SKM-1 treated with dmso at 0.1 percent for 144 hours (cell line): ENCODE data around the gene AHR.
A peak's percentile ranks its signal among the peaks of the same experiment; 100 is the strongest.
"Not testable (repeated sequence)": the region's sequence is repeated elsewhere in the genome, so short reads cannot be mapped to it uniquely, and the experiment has no call there.

ENCODE experiments used
- DNase-seq: peaks from one replicate; lab custom pipeline; 2025; ENCODE audit not compliant: unreplicated experiment; lab: John Stamatoyannopoulos, UW

Gene AHR

DNA sequence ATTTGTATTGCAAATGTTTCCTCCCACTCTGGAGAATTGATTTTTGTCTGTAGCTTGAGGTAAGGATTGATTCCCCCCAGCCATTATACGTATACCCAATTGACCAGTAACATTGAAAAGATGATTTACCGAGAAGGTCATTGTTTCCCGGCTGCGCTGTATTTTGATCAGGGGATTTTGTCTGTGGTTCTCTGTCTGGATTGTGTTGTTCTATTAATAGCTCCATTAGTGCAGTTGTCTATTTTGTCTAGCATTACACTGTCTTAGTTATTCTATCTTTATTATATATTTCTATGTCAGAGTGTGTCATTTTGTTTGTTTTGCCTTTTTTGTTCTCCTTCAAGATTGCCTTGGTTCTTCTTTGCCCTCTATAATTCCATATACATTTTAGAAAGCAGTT is 37.7 kb downstream of the AHR start:
- no peak for DNase-seq

DNA sequence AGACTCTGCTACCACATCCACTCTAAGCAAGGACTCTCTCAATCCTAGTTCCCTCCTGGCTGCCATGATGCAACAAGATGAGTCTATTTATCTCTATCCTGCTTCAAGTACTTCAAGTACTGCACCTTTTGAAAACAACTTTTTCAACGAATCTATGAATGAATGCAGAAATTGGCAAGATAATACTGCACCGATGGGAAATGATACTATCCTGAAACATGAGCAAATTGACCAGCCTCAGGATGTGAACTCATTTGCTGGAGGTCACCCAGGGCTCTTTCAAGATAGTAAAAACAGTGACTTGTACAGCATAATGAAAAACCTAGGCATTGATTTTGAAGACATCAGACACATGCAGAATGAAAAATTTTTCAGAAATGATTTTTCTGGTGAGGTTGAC is 40.7 kb downstream of the AHR start:
- no peak for DNase-seq

GRCh38 chr7:17339952-17340351 is 41.5 kb downstream of the AHR start:
- DNase-seq, result no peak

DNA sequence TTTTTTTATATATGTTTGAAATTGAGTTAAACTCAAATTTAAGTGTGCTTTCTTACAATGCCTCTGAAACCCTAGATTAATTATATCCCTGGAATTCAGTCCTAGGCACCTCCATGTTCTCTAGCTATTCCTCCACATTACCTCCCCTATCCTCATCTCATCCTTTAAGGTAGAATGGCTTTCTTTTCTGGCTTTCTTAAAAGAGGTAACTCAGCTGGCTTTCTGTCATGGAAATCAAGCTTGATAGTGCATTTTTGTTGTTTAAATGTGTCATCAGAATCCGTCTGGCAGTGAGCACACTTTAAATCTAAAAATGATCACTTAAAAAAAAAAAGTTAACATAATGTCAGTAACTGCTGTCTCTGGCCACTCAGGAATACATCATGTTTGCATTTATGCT is 42.2 kb downstream of the AHR start:
- no peak for DNase-seq

DNA sequence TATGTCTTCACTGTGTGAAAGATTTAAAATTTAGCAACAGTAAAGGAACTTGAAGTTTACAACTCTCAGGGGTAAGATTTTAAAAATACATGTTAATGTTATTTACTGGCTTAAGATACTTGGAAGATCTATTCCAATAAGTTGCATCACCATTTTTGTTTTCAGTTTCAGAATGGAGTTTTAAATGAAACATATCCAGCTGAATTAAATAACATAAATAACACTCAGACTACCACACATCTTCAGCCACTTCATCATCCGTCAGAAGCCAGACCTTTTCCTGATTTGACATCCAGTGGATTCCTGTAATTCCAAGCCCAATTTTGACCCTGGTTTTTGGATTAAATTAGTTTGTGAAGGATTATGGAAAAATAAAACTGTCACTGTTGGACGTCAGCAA is 44.3 kb downstream of the AHR start:
- no peak for DNase-seq

GRCh38 chr7:17347401-17347800 is 48.9 kb downstream of the AHR start:
- no peak for DNase-seq

GRCh38 chr7:17348932-17349331 is 50.5 kb downstream of the AHR start:
- not testable (repeated sequence) for DNase-seq

GRCh38 chr7:17350321-17350720 is 51.9 kb downstream of the AHR start:
- DNase-seq, result not testable (repeated sequence)

- not testable (repeated sequence) for DNase-seq
Observed at GRCh38 chr7:17353650-17354419, 55.4 kb downstream of the AHR start.

GRCh38 chr7:17354473-17354872 is 56.0 kb downstream of the AHR start:
- no peak for DNase-seq

GRCh38 chr7:17355050-17355449 is 56.6 kb downstream of the AHR start:
- no peak for DNase-seq

- no peak for DNase-seq
Observed at GRCh38 chr7:17357952-17358351, 59.5 kb downstream of the AHR start.

GRCh38 chr7:17359610-17360009 is 61.2 kb downstream of the AHR start:
- DNase-seq, result no peak

DNA sequence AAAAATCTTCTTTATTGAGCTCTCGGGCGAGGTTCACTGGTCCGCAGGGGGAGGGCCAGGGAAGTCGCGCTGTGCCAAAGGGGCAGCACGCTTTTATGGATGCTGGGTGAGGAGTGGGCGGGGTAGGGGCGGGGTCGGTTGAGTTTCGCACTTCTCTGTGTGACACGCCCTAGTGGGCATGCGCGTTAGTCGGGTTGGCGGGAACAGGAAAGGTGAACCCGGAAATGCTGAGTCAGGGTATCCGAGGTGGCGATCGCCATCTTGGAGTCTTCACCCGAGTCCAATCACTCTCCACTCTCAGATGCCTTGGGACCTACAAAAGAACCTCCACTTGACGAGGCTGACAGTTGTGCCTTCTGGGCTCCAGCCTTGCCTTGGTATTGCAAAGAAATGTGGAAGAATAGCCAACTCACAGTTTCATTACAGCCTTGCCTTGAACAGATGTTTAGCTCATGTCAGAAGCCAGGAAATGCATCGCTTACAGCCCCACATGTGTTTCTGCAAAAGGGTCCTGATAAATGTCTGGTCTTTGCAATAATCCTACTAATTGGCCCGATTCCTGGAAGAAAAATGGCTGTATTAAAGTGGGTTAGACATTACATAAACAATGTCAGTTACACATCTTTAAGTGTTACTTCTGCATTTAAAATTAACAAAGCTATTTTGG is 64.1 kb downstream of the AHR start:
- no peak for DNase-seq

- DNase-seq, result no peak
Observed at GRCh38 chr7:17364671-17365070, 66.2 kb downstream of the AHR start.

GRCh38 chr7:17365775-17366174 is 67.3 kb downstream of the AHR start:
- no peak for DNase-seq

DNA sequence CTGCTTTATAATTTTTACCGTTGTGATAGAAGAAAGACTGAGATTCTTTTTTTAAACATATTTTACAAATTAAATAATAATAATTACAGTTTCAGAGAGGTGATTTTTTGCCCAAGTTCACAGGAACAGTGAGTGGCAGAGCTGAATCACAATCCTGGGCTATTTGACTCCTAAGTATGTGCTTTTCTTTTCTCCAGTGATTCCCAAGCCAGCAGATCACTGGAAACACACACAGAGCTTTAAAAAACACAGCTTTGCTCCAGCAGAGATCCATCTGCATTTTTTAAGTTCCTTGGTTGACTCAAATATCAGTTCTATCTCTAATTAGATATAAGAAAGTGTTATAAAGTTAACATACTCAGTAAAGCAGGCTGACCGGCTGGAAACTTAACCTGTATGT is 69.0 kb downstream of the AHR start:
- DNase-seq, result no peak

DNA sequence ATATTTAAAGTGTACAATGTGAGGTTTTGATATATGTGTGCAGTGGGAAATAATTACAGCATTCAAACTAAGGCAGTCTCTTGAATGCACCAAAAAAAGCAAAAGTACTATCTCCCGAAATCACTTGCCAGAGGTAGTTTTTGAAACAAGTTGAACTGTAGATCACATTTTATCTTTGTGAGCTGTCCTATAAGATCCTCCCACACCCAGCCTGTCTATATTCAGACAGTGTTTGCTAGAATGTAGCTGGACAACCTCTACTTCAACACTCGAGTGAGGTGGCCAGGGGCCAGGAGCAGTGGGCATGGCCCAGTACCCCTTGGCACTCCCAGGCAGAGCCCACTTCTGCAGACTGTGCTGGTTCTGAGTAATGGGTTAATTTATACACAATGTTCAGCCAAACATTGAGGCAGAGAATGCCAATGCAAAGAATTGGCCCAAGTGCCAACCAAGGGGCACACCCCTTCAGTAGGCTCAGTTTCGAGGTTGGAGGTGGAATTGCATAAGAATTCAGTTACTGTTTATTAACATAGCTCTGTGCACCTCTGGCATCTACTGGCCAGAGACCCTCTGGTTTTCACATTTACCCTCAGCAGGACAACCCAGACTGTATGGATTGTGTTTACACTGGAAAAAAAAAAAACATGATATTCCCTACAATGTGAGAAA is 70.5 kb downstream of the AHR start:
- DNase-seq, result no peak

GRCh38 chr7:17369691-17370426 is 71.4 kb downstream of the AHR start:
- peak; percentile 96 for DNase-seq

DNA sequence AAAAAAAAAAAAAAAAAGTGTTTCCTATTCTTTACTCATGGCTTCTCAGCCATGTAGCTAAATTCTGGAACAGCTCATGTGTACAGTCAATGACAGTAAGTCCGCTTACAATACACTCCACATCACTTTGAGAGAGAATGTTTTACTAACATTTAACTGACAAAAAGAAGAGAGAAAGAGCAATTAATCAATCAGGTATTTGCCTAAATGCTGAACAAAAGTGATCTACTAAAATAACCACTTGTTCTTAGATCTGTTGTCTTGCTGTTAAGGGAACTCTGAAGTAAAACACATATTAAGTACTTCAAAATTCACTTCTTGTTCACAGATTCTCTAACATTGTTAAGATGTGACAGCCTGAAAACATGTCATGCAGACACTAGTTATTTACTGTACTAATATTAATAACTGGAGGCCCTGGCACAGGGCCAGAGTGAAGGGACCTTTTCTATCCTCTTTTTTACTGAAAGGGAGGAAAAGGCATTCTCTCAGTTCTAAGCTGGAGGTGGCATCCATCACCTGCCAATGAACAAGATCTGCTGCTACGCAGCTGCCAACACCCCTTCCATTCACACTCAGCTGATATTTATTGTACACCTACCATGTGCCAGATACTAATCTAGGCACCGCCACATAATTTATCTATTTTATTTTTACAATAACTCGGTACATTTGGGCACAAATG is 72.6 kb downstream of the AHR start:
- DNase-seq, result peak; percentile 34
